GM23338 (cell line): ENCODE data around the gene APOLD1. TPM values are rescaled to one million over a fixed set of nuclear protein-coding genes. Genes with fewer than 3 reads are reported as not detected.

ENCODE experiments used
- ATAC-seq: fragments of 200-7000 bp; cut with Tn5 transposase; 3 replicates; pipeline ENCODE4 v1.9.1; 2020
- DNase-seq: peaks from one replicate; pipeline ENCODE4 v3.0.0-alpha.2; 2015; ENCODE audit warnings: low spot score
- H2AFZ ChIP-seq: fragments of 200-600 bp; sonication (generic); 2 replicates; pipeline ENCODE4 v1.8.0; 2016; ENCODE audit warnings: antibody characterized with exemption, mild to moderate bottlenecking, moderate library complexity
- H3F3A ChIP-seq: fragments of 200-600 bp; sonication (generic); replicated peaks from 2 replicates; pipeline ENCODE4 v1.8.0; 2017; ENCODE audit warnings: antibody characterized with exemption, mixed run types, low read depth
- H3K27ac ChIP-seq: fragments of 200-600 bp; sonication (generic); 2 replicates; pipeline ENCODE4 v1.6.1; 2016; ENCODE audit warnings: low read depth
- H3K27me3 ChIP-seq: fragments of 200-600 bp; sonication (generic); 2 replicates; pipeline ENCODE4 v1.8.0; 2016; ENCODE audit warnings: mild to moderate bottlenecking, mixed run types, moderate library complexity; ENCODE audit not compliant: insufficient read depth
- H3K36me3 ChIP-seq: fragments of 200-600 bp; sonication (generic); 2 replicates; pipeline ENCODE4 v1.8.0; 2016; ENCODE audit warnings: mild to moderate bottlenecking; ENCODE audit not compliant: insufficient read depth
- H3K4me1 ChIP-seq: fragments of 200-600 bp; sonication (generic); 2 replicates; pipeline ENCODE4 v1.8.0; 2016; ENCODE audit warnings: mild to moderate bottlenecking, moderate library complexity; ENCODE audit not compliant: insufficient read depth
- H3K4me2 ChIP-seq: fragments of 200-600 bp; sonication (generic); 2 replicates; pipeline ENCODE4 v1.7.1; 2017; ENCODE audit warnings: mixed run types
- H3K4me3 ChIP-seq: fragments of 200-600 bp; sonication (generic); 2 replicates; pipeline ENCODE4 v1.6.1; 2016; ENCODE audit warnings: mixed run types
- H3K79me2 ChIP-seq: fragments of 200-600 bp; sonication (generic); replicated peaks from 2 replicates; pipeline ENCODE4 v1.8.0; 2017; ENCODE audit warnings: mild to moderate bottlenecking; ENCODE audit not compliant: insufficient read depth
- H3K9me2 ChIP-seq: fragments of 200-600 bp; sonication (generic); 2 replicates; pipeline ENCODE4 v1.8.0; 2017; ENCODE audit not compliant: insufficient read depth
- H4K20me1 ChIP-seq: fragments of 200-600 bp; sonication (generic); replicated peaks from 2 replicates; pipeline ENCODE4 v1.8.0; 2017; ENCODE audit warnings: mild to moderate bottlenecking; ENCODE audit not compliant: insufficient read depth
- H3K27ac Mint-ChIP-seq: 2 replicates; pipeline ENCODE4 v1.8.0; 2020; ENCODE audit warnings: inconsistent platforms, mild to moderate bottlenecking, moderate library complexity, mixed read lengths
- H3K27me3 Mint-ChIP-seq: 3 replicates; pipeline ENCODE4 v1.8.0; 2022; ENCODE audit warnings: low read depth, mild to moderate bottlenecking, moderate library complexity, mixed read lengths, inconsistent platforms; ENCODE audit not compliant: insufficient read depth, poor library complexity
- H3K36me3 Mint-ChIP-seq: 3 replicates; pipeline ENCODE4 v1.8.0; 2021; ENCODE audit warnings: low read depth, mild to moderate bottlenecking, inconsistent platforms, moderate library complexity, mixed read lengths
- H3K4me1 Mint-ChIP-seq: 3 replicates; pipeline ENCODE4 v1.8.0; 2020; ENCODE audit warnings: mild to moderate bottlenecking, inconsistent platforms, mixed read lengths
- H3K4me3 Mint-ChIP-seq: 3 replicates; pipeline ENCODE4 v1.8.0; 2021; ENCODE audit warnings: moderate library complexity, mild to moderate bottlenecking, inconsistent platforms, mixed read lengths
- H3K9me3 Mint-ChIP-seq: 3 replicates; pipeline ENCODE4 v1.8.0; 2020; ENCODE audit warnings: moderate library complexity, mild to moderate bottlenecking, inconsistent platforms, mixed read lengths
- CREB1 ChIP-seq: fragments of 250-450 bp; sonication (Bioruptor Pico); IDR thresholded peaks from 2 replicates; pipeline ENCODE4 v1.5.0; 2020; ENCODE audit warnings: low read depth, mild to moderate bottlenecking, moderate library complexity
- JUNB ChIP-seq: IDR thresholded peaks from one replicate; pipeline ENCODE4 v1.6.1; 2016; ENCODE audit warnings: antibody characterized with exemption; ENCODE audit not compliant: unreplicated experiment
- ZNF114 ChIP-seq: fragments of 250-450 bp; sonication (Bioruptor Pico); IDR thresholded peaks from 2 replicates; pipeline ENCODE4 v1.5.0; 2020; ENCODE audit warnings: mild to moderate bottlenecking, moderate library complexity
- ZNF462 ChIP-seq: fragments of 250-450 bp; sonication (Bioruptor Pico); IDR thresholded peaks from 2 replicates; pipeline ENCODE4 v1.5.0; 2020; ENCODE audit warnings: mild to moderate bottlenecking, moderate library complexity
- polyA plus RNA-seq: library from polyadenylated mRNA; unstranded; fragments of >200 nt; fragmentation: Nextera tagmentation; extraction: Ambion mirVana; gene quantifications from 2 replicates; pipeline ENCODE4 v1.2.1, GENCODE V29; 2016
- total RNA-seq: library from RNA; depleted of rRNA; stranded (reverse); fragments of >200 nt; shearing (Covaris generic); gene quantifications from 2 replicates; pipeline ENCODE4 v1.2.3, GENCODE V29; 2014
- TF ChIP-seq, protein P1 (sequence below): IDR thresholded peaks from one replicate; pipeline ENCODE4 v1.6.1; 2018; ENCODE audit warnings: antibody characterized with exemption; ENCODE audit not compliant: unreplicated experiment

Gene APOLD1
- total and polyA plus RNA-seq, 2 experiments from 2014 or later, result 0.94 to 1.8 TPM

GRCh38 chr12:12803186-12803585 is 17.7 kb downstream of the APOLD1 start (continued):
- TF ChIP-seq, protein P1, sequence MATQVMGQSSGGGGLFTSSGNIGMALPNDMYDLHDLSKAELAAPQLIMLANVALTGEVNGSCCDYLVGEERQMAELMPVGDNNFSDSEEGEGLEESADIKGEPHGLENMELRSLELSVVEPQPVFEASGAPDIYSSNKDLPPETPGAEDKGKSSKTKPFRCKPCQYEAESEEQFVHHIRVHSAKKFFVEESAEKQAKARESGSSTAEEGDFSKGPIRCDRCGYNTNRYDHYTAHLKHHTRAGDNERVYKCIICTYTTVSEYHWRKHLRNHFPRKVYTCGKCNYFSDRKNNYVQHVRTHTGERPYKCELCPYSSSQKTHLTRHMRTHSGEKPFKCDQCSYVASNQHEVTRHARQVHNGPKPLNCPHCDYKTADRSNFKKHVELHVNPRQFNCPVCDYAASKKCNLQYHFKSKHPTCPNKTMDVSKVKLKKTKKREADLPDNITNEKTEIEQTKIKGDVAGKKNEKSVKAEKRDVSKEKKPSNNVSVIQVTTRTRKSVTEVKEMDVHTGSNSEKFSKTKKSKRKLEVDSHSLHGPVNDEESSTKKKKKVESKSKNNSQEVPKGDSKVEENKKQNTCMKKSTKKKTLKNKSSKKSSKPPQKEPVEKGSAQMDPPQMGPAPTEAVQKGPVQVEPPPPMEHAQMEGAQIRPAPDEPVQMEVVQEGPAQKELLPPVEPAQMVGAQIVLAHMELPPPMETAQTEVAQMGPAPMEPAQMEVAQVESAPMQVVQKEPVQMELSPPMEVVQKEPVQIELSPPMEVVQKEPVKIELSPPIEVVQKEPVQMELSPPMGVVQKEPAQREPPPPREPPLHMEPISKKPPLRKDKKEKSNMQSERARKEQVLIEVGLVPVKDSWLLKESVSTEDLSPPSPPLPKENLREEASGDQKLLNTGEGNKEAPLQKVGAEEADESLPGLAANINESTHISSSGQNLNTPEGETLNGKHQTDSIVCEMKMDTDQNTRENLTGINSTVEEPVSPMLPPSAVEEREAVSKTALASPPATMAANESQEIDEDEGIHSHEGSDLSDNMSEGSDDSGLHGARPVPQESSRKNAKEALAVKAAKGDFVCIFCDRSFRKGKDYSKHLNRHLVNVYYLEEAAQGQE, result no peak
- no peak for TF ChIP-seq ZNF114
- TF ChIP-seq CREB1 (CRISPR knock-in tag), result no peak
- TF ChIP-seq ZNF462 (CRISPR knock-in tag), result no peak
- no peak for TF ChIP-seq JUNB

- Histone ChIP-seq H3K27me3 (no peaks in the 10 kb centered on the region), H3F3A (no peaks in the 10 kb centered on the region), H3K4me1 (0 out of 2 replicates have a peak, but pooled peaks cover 5% of the 10 kb centered on the region), H3K27ac (no peak overlapping the region), H4K20me1 (no peaks in the 10 kb centered on the region), H3K4me2 (no peak overlapping the region), H2AFZ (no peak overlapping the region), H3K4me3 (no peak overlapping the region), H3K79me2 (no peaks in the 10 kb centered on the region), H3K36me3 (no peaks in the 10 kb centered on the region), H3K9me2 (no peaks in the 10 kb centered on the region)
- Mint-ChIP-seq H3K9me3 (0 out of 3 replicates have a peak, but pooled peaks cover 4% of the 10 kb centered on the region), H3K27ac (no peak overlapping the region), H3K4me1 (peaks cover 7% of the 10 kb centered on the region; the same call in 2 of the 3 replicates), H3K36me3 (no peaks in the 10 kb centered on the region), H3K27me3 (peaks cover 1% of the 10 kb centered on the region), H3K4me3 (no peak overlapping the region)
- ATAC-seq (no peak), DNase-seq (no peak)
- no peak for TF ChIP-seq ZNF114
- TF ChIP-seq ZNF462 (CRISPR knock-in tag), result no peak
Measured at GRCh38 chr12:12804011-12804410, 18.6 kb downstream of the APOLD1 start.
